Lower leg skin (tissue), 3 donors: ENCODE measurements around the gene MTNR1A.

Source experiments
- CTCF ChIP-seq, 3 donors: fragments of 450-650 bp; IDR thresholded peaks; one replicate each; pipeline ENCODE4 v1.5.1; 2016; ENCODE audit warnings: antibody characterized with exemption in 3 of 3, mild to moderate bottlenecking in 3 of 3, moderate library complexity in 2 of 3
- POLR2A ChIP-seq, 2 donors: fragments of 450-650 bp; IDR thresholded peaks; one replicate each; pipeline ENCODE4 v1.6.1; 2016 to 2017; ENCODE audit warnings: antibody characterized with exemption in 2 of 2, mild to moderate bottlenecking in 1 of 2, moderate library complexity in 1 of 2

- no peak for TF ChIP-seq CTCF (IDR thresholded peaks at IDR 0.05)
- TF ChIP-seq POLR2A (IDR thresholded peaks at IDR 0.05) = no peak
These were observed 48.9 kb upstream of the MTNR1A start for GRCh38 chr4:186604124-186604807.
